ENCODE results near the gene HSPA12B.

DNA sequence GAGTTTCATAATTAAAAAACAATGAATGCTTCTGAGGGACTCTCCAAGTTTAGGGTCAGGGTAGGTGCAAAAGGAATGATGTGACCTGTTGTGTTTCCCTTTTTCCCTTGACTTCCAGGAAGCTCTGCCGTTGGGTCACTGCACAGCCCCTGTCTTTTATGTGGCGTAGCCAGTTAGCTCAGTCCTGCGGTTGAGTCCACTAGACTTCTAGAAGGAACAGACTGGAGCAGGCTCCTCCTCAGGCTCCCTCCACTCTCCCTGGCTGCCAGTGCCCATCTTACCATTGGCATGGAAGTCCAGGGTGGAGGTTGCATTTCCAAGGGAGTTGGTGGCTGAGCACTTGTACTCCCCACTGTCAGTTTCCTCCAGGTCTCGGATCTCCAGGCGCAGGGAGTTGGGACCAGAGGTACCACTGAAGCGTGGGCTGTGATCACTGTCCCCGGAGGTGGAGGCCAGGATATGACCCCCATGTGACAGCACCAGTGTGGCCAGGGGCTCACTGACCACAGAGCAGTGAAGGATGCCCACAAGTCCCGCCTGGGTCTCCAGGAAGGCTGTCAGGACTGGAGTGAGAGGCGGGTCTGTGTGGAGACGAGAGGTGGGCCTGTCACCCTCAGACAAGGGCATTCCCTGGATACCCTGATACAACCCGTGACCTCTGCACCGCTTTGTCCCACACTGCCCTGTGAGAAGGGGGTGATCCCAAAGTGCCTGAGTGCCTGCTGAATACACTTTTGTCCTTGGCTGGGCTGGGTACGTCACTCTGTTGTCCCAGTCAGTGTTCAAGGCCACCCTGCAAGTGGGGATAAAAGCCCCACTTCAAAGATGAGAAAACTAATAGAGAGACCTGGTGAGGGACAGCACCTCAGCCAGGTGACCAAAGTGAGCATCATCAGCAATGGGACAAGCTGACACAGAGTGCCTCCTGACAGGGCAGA lies 31.2 kb upstream of the HSPA12B start:
- TF ChIP-seq RAD21 (IDR thresholded peaks at IDR 0.05; ENCODE audit: low read depth) (no peak), EP300 (IDR thresholded peaks at IDR 0.05; ENCODE audit: borderline replicate concordance) (no peak), TCF12 (IDR thresholded peaks at IDR 0.05; ENCODE audit: low read depth) (no peak), EGR1 (IDR thresholded peaks at IDR 0.05) (no peak), CREB1 (IDR thresholded peaks at IDR 0.05; ENCODE audit: low read depth) (no peak), TAF1 (IDR thresholded peaks at IDR 0.05; ENCODE audit: low read depth) (no peak), FOXM1 (IDR thresholded peaks at IDR 0.05; ENCODE audit: borderline replicate concordance, low read depth) (no peak), CEBPB (IDR thresholded peaks at IDR 0.05) (no peak), YY1 (IDR thresholded peaks at IDR 0.05; ENCODE audit: low read depth) (no peak)
- TF ChIP-seq, protein P1, sequence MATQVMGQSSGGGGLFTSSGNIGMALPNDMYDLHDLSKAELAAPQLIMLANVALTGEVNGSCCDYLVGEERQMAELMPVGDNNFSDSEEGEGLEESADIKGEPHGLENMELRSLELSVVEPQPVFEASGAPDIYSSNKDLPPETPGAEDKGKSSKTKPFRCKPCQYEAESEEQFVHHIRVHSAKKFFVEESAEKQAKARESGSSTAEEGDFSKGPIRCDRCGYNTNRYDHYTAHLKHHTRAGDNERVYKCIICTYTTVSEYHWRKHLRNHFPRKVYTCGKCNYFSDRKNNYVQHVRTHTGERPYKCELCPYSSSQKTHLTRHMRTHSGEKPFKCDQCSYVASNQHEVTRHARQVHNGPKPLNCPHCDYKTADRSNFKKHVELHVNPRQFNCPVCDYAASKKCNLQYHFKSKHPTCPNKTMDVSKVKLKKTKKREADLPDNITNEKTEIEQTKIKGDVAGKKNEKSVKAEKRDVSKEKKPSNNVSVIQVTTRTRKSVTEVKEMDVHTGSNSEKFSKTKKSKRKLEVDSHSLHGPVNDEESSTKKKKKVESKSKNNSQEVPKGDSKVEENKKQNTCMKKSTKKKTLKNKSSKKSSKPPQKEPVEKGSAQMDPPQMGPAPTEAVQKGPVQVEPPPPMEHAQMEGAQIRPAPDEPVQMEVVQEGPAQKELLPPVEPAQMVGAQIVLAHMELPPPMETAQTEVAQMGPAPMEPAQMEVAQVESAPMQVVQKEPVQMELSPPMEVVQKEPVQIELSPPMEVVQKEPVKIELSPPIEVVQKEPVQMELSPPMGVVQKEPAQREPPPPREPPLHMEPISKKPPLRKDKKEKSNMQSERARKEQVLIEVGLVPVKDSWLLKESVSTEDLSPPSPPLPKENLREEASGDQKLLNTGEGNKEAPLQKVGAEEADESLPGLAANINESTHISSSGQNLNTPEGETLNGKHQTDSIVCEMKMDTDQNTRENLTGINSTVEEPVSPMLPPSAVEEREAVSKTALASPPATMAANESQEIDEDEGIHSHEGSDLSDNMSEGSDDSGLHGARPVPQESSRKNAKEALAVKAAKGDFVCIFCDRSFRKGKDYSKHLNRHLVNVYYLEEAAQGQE (IDR thresholded peaks at IDR 0.05; ENCODE audit: low read depth): no peak
- TF ChIP-seq, protein P2, sequence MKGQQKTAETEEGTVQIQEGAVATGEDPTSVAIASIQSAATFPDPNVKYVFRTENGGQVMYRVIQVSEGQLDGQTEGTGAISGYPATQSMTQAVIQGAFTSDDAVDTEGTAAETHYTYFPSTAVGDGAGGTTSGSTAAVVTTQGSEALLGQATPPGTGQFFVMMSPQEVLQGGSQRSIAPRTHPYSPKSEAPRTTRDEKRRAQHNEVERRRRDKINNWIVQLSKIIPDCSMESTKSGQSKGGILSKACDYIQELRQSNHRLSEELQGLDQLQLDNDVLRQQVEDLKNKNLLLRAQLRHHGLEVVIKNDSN (IDR thresholded peaks at IDR 0.05): no peak
- TF ChIP-seq, protein P3, sequence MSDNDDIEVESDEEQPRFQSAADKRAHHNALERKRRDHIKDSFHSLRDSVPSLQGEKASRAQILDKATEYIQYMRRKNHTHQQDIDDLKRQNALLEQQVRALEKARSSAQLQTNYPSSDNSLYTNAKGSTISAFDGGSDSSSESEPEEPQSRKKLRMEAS (IDR thresholded peaks at IDR 0.05): no peak
